ENCODE results near the gene ST6GAL1.

GRCh38 chr3:186886202-186886981, 43.9 kb upstream of the ST6GAL1 start:
- TF ChIP-seq EP300 (IDR thresholded peaks at IDR 0.05): no peak
- TF ChIP-seq POLR2A (IDR thresholded peaks at IDR 0.05): no peak
- no peak for TF ChIP-seq CTCF (IDR thresholded peaks at IDR 0.05)

Measured in gastroesophageal sphincter (tissue), 3 donors.